CD4-positive, alpha-beta T cell treated with Interleukin-17A for 1 hour (primary cell): Measurements from ENCODE around the gene ARHGAP15.

Source experiments
- DNase-seq: peaks from one replicate; pipeline ENCODE4 v3.0.0-alpha.2; 2020

Gene ARHGAP15

DNA sequence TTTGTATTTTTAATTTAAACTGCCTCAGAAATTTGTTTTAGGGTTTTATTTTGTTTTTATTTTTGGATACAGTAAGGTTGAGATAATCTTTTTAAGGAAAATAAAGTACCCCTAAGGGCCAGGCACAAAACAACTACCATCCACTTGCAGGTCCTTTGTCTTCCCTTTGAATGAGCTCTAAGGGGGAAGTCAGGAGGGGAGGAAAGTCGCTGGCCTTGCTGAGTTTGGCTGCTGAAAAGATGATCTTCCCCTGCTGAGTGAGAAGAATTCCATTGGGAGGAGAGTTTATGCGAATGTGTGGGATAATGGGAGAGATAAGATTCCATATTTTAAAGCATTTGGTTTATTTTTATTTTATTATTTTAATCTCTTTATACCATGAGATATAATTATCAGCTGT is 100.7 kb downstream of the ARHGAP15 start:
- DNase-seq, result no peak

DNA sequence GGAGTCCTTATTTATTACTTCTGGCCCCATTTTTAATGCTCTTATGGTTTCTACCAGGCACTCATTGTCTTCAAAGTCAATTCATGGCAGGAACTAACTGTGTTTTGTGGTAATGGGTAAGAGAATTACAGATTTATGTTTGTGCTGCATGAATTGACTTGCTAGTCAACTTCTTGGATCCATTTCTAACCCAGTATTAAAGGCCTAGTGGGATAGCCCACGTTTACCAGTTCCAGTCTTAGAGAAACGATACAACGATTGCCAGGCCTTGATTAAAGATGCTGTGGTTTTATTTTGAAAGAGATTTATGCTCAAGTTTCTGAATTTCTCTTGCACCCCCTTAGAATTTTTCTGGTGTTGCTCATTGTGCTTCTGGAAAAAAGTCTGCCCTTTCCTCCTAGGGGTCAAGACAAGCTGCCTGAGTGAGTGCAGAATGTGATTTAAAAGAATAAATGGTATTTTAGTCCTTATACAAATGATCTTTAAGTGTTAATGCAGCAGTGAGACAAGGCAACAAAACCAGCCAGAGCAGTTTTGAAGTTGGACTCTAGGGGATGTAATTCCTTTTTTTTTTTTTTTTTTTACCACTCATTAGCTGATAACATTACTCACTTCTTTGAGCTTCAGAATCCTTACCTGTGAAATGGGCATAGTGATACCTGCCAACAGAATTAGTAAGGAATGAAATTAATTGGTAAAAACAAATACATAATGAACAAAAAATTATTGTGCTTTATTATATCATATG is 101.5 kb downstream of the ARHGAP15 start:
- no peak for DNase-seq

DNA sequence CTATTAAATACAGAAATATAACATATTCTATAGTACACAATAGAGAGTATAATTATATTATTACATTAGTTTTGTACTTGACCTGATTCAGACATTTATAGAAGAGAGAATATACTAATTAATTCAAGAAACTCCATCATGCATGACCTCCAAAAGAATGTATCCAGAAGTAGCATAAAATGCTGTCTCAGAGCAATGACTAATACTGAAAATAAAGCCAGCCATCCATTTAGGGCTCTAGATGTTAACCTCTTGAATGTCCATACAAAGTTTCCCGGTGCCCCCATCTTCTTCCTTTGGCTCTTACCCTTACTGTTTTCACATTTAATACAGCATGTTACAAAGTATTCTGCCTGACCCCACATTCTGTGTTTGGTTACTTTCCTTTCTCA is 102.0 kb downstream of the ARHGAP15 start:
- DNase-seq, result no peak

DNA sequence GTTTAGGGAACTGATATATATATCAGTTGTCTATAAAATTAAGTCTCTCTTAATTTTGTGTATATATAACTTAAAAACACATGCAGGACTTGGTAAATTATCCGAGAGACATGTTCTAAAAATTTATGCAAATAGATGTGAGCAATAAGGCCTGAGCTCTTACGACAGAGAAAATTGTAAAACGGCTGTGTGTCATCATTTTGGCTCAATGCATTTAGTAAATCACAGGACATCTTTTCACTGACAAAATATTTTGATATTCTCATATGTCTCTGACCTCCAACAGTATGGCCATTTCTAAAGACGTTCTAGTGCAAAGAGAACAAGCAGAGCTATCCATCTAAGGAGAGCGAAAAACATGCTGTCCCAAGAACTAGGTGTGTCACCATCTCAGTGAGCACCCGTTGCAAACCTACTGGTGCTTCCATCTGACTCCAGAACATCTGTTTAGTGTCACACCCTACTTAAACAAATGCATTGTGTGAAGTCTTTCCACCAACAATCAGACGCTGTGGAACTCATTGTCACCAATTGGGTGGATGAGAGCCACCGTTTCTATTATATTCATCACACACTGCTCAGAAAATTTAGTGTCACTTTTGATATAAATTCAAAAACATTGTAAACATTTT is 108.0 kb downstream of the ARHGAP15 start:
- DNase-seq, result no peak

DNA sequence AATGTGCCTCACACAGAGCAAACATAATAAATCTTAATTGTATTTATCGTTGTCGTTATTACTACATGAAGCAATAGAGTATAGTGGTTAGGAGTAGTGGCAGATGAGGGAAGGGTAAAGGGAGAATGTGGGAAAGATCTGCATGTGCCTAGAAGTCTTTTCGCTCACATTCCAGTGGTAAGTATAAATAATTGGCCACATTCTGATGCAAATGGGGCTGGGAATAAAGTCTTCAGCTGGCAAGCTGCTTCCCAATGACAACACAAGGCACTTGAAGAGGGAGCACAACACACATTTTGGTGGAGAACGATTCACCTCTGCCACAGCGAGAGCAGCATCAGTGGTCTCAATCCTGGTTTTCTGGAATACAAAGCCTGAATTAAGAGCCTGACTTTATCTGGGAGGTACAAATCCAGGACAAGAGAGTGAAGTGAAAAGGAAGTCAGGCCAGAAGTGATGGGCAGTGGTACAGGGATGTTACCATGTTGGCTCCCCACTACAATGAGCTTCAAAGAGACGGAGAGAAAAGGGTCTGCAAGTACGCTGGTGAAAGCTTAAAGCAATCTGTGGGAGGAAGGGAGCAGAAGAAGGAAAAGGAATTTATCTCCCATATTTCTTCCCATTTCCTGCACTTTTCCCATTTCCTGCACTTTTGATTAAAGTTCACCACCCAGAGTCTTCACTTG is 112.3 kb downstream of the ARHGAP15 start:
- no peak for DNase-seq

DNA sequence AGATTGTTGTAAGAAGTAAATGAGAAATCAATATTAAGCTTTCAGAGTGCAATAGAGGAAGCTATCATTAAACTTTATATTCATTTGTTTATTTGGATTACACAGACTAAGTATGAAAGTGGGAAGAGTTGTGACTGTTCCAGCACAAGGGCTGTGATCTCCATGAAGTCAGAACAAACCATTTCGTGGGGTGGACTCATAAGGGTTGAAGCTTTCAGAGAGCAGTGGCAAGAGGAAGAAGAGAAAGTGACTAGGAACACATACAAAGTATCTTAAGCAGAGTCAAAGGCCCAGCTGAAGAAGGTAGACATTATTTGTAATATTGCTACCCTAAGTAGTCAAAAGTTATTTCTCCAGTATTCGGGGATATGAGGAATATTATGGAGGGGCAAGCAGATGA is 117.0 kb downstream of the ARHGAP15 start:
- DNase-seq, result no peak

DNA sequence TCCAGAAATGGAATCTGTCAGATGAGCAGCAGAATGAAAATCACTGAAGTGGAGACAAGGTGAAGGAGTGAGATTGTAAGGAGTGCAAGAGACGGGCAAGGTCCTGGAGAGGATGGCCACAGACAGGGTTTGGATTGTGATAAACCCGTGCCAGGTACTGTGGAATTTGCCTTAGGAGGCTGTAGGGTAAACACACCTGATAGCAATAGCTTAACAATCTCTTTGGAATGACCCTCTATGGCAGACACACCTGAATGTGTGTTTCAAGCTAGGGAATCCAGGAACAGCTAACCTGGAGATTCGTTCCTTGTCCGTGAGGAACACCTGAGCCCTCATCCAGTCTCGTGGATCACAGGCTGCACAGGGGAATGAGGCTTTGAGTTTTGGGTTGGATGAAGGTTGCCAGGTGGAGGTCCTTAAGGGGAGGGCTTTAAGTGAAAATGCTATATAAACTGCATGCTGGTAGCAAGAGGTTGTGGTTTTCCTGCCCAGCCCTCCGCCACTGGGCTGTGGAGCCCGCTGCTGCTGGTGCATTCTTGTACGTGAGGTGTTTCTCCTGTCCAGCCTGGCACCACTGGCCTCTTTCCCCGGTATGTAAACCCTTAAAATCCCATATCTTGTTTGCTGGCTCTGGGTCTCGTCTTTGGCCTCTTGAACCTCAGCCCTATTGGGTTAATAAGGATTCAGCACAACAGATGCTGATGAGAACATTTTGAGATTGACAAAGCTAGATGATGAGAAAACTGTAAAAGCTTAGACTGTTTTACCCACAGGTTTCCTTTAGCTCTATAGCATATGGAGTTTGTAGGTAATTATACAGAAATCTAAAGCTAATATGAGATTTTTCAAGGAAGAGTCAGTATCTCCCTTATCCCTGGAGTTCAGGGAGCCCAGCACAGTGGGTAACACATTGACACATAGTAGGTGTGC is 117.9 kb downstream of the ARHGAP15 start:
- DNase-seq, result peak; percentile 54

DNA sequence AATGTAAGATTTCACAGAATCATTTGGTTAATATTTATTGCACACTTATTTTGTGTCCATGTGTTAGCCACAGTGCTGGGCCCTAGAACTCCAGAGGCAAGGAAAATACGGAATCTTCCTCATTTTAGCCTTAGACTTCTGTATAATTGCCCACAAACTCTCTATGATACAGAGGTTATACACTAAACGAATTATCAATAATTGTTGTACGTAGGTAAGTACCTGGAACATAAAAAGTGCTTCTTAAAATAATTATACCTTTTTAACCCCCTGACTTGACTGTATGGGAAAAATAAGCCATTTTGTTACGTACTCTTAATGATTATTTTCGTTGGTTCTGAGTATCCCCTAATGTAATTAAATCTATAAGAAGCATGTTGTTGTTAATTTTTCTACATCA is 119.4 kb downstream of the ARHGAP15 start:
- DNase-seq, result no peak

DNA sequence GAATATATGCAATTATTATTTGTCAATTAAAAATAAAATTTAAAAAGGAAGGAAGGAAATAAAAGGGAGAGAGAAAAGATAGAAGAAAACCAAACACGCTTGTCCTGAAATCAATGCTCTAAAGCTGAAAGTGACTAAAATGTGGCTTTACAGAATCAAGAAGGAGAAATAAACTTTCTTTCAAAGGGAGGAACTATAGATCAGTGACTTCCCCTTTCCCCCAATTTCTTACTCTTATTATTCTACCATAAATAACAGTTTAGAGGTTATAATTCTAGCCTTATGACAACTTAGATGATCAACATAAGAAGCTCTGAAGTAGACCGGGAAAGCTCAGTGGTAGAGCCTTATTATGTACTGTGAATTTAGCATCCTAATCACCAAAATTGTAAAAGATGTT is 122.5 kb downstream of the ARHGAP15 start:
- no peak for DNase-seq

DNA sequence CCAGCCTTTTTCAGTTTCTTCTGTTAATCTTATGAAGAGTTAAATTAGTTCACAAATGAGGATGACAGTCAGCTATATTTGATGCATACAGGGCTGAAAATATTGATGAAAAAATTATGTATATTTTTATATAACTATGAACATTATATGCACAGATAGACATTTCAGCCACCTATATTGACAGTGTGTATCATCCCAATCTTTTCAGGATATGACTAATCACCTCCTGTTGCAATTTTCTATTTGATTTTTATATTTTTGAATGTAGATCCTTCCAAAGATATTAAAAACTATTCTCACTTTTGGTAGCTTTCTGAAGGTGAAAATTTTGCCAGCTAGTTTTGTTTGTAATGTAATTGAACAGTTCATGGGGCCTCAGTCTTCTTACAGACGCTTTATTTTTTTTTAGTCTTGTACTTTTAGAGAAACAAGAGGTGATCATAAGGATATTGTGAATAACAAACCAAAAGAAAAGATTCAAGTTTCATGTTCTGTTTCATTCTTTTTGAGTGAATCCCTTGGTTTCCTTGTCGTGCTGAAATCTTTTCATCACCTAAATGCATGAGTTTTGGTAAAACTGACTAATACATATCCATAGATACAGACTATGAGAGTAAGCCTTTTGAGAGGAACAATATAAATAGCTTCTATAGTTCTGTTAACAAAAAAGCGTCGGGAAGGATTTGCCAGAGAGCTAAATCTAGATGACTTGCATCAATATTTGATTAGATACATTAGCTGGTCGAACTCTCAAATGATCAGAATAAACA is 123.1 kb downstream of the ARHGAP15 start:
- peak; percentile 26 for DNase-seq

DNA sequence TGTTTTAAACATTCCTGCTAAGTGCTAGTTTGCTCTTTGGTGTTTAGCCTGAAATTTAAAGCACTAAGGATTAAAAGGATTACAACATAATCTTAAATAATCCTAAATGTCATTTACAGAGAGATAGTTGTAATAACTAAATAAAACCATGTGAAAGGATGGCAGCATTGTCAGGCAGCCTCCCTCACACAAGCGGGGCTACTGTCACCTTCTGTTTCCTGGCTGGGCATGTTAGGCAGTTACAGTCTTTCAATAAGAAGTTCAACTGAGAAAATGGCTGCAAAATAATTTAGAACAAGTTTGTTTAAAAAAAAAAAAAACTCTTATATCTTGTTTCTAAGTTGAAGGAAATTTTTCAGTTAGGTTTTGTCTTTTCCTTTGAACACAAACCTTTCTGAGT is 124.9 kb downstream of the ARHGAP15 start:
- peak; percentile 58 for DNase-seq

DNA sequence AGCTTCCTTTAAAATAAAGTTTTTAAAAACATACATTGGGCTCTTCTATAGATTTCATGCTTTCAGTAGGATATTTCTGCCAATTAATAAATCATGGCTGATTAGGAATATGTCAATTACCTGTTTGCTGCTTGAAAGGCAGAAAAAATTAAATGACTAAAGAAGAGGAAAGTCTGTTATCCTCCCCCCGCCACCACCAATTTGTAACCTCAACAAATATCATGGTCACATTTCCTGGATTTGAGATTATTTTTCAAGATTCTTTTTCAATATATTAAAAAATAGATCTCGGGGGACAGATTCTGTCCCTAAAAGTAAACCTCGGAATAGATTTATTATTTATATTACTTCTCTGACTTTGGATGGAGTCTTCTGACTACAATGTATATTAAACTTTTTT is 125.9 kb downstream of the ARHGAP15 start:
- no peak for DNase-seq

DNA sequence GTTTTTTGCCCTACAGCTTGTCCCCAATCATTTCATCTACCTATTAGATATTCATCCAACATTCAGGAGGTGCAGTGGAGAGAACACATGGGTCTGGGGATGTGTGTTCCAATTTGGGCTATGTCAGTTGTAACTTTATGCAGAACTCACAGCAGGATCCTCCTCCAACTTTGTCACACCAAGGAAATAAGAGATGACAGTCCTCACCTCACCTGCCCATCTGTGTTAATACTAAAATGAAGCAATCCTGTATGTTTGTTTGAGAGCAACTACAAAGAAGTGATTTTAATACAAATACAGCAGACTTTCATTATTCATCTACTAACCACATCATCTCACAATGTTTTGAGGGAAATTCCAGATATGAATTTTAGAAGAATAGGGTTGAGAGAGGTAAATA is 126.7 kb downstream of the ARHGAP15 start:
- DNase-seq, result peak; percentile 59

DNA sequence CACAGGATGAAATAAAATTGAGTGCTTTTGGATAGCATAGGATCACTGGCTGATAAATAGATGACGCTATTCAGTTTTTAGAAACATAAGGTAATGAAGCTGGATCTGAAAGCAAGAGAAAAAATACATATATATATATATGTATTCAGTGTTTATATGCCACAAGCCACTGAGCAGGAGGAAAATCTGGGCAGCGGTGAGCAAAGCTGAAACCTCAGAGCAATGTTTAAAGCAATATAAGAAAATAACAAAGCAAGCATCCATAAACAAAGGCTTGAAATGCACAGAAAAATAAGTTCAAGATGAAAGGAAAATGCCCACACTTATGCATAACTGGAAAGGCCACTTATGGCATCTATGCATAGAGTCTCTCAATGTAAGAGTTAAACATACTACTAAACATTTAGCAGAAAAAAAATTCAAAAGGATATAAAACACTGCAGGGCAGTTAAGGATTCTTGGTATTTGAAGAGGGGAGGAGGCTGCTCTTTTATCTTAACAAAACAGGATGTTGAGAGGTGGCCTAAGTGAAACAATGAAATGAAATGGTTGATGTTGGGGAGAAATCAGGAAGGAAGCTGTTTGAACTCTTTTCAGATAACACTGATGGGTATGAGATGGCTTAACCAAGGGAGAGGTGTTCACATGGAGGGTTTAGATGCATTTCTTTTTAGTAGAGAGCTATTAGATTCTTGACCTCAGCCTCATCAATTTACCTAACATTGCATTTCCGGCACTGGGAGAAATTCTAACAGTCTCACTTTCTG is 129.1 kb downstream of the ARHGAP15 start:
- peak; percentile 76 for DNase-seq

DNA sequence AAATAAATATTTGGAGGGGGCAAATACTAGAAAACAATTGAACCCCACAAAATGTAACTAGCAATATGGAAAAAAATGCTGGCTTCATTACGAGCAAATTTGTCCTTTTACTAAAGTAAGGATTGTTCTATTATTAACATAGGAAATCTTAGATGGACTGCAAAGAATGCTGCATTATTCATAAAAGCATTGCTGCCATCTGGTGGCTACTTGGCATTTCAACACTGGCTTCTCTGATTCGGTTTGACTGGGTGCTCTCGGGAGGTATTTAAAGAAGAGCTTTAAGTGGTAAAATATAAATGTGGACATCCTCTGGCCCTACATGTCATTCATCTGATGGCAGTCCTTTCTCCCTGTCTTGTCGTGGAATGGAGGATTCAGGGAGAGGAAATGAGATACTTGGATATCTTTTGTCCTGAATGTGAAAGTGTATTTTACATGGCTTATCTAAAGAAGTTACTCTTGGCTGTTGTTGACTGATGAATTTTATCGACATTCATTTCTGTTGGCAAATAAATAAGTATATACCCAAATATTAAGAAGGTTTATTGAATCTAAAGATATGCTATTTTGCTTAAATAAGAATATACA is 130.2 kb downstream of the ARHGAP15 start:
- peak; percentile 86 for DNase-seq

DNA sequence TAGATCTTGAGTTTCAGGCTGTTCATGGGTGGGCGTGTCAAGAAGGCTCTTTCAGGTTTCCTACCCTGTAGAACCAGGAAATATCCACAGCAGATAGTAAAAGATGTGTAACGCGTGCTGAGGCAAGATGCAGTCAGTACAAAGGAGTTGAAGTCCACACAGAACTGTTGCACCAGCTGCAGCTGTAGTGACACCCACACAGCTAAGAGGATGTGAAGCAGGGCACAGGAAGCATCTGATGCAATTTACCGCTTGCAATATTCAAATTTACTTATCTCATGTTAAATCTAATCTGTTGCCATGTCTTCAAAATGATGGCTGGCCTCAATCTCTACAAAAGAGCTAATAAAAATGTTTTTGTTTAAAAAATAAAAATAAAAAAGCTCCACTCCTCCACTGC is 132.8 kb downstream of the ARHGAP15 start:
- peak; percentile 78 for DNase-seq

DNA sequence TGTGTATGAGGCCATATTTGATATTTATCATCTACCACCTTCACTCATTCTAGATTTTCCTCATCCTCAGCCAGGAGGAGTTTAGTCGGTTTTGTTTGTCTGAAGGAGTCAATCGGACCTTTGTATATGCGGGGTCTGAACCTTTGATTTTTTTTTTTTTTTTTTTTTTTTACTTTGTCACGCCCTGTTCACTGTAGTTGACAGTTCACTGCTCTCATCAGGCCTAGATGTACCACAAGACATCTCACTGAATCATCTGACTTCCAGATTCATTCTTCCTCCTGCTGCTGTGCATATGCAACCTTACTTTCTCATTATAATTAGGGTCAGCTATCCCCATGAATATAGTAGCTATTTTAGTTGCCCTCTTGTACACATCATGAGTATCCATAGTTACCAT is 133.2 kb downstream of the ARHGAP15 start:
- no peak for DNase-seq

DNA sequence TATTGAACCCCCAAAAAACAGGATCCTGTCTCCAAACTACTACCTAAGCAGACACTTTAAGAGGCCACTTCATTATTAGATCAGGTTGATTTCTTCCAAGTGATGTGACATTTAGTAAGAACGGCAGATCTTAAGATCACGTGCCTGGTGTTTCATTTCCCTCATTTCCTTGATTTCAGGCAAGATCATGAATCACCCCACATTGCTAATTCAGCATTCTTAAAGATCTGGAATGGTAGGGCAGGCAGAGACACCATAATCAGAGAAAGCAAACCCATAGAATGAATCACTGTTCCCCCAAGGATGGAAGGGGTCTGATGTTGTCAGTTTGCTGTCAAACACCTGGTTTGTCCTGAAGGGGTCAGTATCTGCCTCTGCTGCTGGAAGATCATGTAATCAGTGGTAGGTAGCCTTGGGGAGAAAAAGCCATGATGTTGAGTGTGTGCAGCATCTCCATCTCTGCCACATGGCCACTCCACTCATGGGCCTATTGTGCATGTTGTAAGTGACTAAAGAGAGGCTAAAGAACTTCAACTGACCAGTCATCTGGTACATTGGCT is 133.9 kb downstream of the ARHGAP15 start:
- no peak for DNase-seq

DNA sequence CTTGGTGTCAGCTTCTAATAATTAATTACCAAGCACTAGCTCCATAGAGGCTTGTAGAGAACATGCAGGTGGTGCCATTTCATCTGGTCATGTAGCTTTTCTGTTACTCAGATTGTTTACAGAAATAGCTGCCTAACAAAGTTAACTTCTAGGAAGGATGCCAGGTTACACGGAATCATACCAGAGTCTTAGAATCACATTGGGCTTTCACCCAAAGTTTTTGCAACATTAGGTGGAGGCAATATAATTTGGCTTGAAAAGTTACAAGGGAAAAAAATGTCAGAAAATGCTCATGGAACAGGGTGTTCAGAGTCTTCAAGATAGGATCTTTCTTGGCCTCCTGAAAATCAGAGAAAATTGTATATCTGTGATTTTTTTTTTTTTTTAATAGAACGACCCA is 135.6 kb downstream of the ARHGAP15 start:
- DNase-seq, result no peak

DNA sequence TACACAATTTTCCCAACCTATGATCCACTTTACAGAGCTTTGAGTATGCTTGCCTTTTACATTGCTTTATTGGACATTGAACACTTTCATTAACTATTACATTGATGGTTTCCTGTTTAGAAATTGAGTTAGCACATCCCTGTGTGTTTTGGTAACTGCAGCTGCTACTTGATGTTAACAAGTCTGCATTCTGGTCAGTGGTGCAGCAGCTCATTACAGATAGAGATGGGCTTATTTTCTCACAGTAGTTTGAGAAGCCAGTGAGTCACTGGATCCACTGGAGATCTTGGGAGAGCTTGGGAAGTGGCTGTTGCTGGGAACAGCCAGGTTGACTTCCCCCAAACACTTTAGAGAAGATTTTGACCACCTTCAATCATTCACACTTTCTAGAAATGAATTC is 150.5 kb downstream of the ARHGAP15 start:
- no peak for DNase-seq
